ENCODE data around the gene TYMP.
"Not testable (repeated sequence)": the region's sequence is repeated elsewhere in the genome, so short reads cannot be mapped to it uniquely, and the experiment has no call there.

TYMP gene

GRCh38 chr22:50562523-50563412, 33.0 kb upstream of the TYMP start, which contains the start of gene SYCE3:
SYCE3 (minus strand) TSS chr22:50562919; CDS start chr22:50556405, 6,514 bp downstream.
- DNase-seq: peak; percentile 87 to 97

- no peak for DNase-seq
Measured at GRCh38 chr22:50561401-50562358, 31.9 kb upstream of the TYMP start.

- no peak for DNase-seq
Measured at GRCh38 chr22:50560034-50560433, 30.2 kb upstream of the TYMP start.

GRCh38 chr22:50556703-50557102, 26.9 kb upstream of the TYMP start:
- no peak for DNase-seq

- no peak for DNase-seq
Measured at GRCh38 chr22:50553310-50553709, 23.5 kb upstream of the TYMP start.

- DNase-seq: no peak
Measured at GRCh38 chr22:50551160-50551752, 21.4 kb upstream of the TYMP start.

- no peak for DNase-seq
Measured at GRCh38 chr22:50550395-50550794, 20.6 kb upstream of the TYMP start.

GRCh38 chr22:50548921-50549790, 19.3 kb upstream of the TYMP start:
- no peak for DNase-seq

- DNase-seq: no peak
Measured at GRCh38 chr22:50548040-50548920, 18.5 kb upstream of the TYMP start.

- no peak for DNase-seq
Measured at GRCh38 chr22:50547263-50547985, 17.6 kb upstream of the TYMP start.

GRCh38 chr22:50546326-50547262, 16.8 kb upstream of the TYMP start:
- no peak for DNase-seq

- no peak for DNase-seq
Measured at GRCh38 chr22:50545522-50546325, 15.9 kb upstream of the TYMP start, which contains the start of gene KLHDC7B. KLHDC7B (plus strand) TSS chr22:50545899; CDS start chr22:50546244, 345 bp downstream.

- DNase-seq: no peak
Measured at GRCh38 chr22:50544746-50545253, 15.0 kb upstream of the TYMP start.

GRCh38 chr22:50544078-50544745, 14.4 kb upstream of the TYMP start:
- peak; percentile 2 to 86 for DNase-seq

- no peak for DNase-seq
Measured at GRCh38 chr22:50542416-50542927, 12.7 kb upstream of the TYMP start.

- not testable (repeated sequence) for DNase-seq
Measured at GRCh38 chr22:50541667-50542026, 11.8 kb upstream of the TYMP start.

- no peak for DNase-seq
Measured at GRCh38 chr22:50540381-50540780, 10.6 kb upstream of the TYMP start.
